UCSD-AML1 (cell line): ENCODE results near the gene FXYD1.

ENCODE experiments used
- DNase-seq: peaks from one replicate; lab custom pipeline; 2025; ENCODE audit not compliant: unreplicated experiment; lab: John Stamatoyannopoulos, UW

Gene FXYD1

GRCh38 chr19:35184267-35184666 lies 45.6 kb downstream of the FXYD1 start:
- DNase-seq: no peak

GRCh38 chr19:35184884-35185283 lies 46.3 kb downstream of the FXYD1 start:
- no peak for DNase-seq
